HEK293 (cell line): Measurements from ENCODE around the gene SPOCK3.

Experiments used
- CTCF ChIA-PET: fragments of 350-600 bp; formaldehyde crosslinking; extraction: SDS; loops from one replicate; lab custom pipeline; 2021; ENCODE audit warnings: antibody characterized with exemption; lab: Yijun Ruan, JAX
- POLR2A ChIA-PET: fragments of 300-600 bp; formaldehyde crosslinking; extraction: SDS; loops from one replicate; lab custom pipeline; 2020; ENCODE audit warnings: antibody characterized with exemption, inconsistent platforms; lab: Yijun Ruan, JAX
- H3K27ac ChIP-seq: fragments of 200-500 bp; sonication (Bioruptor generic); 2 replicates; pipeline ENCODE4 v1.5.1; 2014; ENCODE audit warnings: low read depth, low read length, control low read depth, inconsistent platforms; ENCODE audit errors: extremely low read depth
- H3K36me3 ChIP-seq, 2 experiments: fragments of 200-500 bp in 1 of 2; sonication (Bioruptor generic) in 1 of 2; 1 replicate in 1 of 2; 2 replicates in 1 of 2; pipeline ENCODE4 v1.5.1; 2014 to 2017; ENCODE audit warnings: inconsistent platforms in 2 of 2, low read length in 2 of 2; ENCODE audit not compliant: control insufficient read depth in 2 of 2, insufficient read depth in 1 of 2
- H3K4me1 ChIP-seq: fragments of 200-500 bp; sonication (Bioruptor generic); 2 replicates; pipeline ENCODE4 v1.5.1; 2014; ENCODE audit warnings: mild to moderate bottlenecking, low read length, inconsistent platforms; ENCODE audit not compliant: control insufficient read depth, insufficient read depth
- H3K4me3 ChIP-seq: 2 replicates; pipeline ENCODE4 v1.5.1; 2011; ENCODE audit warnings: low read depth, mild to moderate bottlenecking, control low read depth, low read length, moderate library complexity
- H3K9me3 ChIP-seq: fragments of 200-500 bp; sonication (Bioruptor generic); 2 replicates; pipeline ENCODE4 v1.5.1; 2014; ENCODE audit warnings: low read depth, low read length, inconsistent platforms; ENCODE audit not compliant: control insufficient read depth, insufficient read depth
- FEZF1 ChIP-seq: fragments of 450-650 bp; formaldehyde crosslinking; IDR thresholded peaks from 2 replicates; pipeline ENCODE4 v1.5.1; 2016; ENCODE audit warnings: missing biosample characterization, missing genetic modification characterization
- HOXC10 ChIP-seq: sonication (generic); formaldehyde crosslinking; IDR thresholded peaks from 2 replicates; pipeline ENCODE4 v1.8.1; 2023; ENCODE audit warnings: mild to moderate bottlenecking, missing genetic modification reagents
- HOXD13 ChIP-seq: sonication (generic); formaldehyde crosslinking; IDR thresholded peaks from 2 replicates; pipeline ENCODE4 v1.8.0; 2022; ENCODE audit warnings: missing genetic modification reagents, borderline replicate concordance
- KLF7 ChIP-seq: fragments of 450-650 bp; formaldehyde crosslinking; IDR thresholded peaks from 2 replicates; pipeline ENCODE4 v1.5.1; 2016; ENCODE audit warnings: missing biosample characterization, missing genetic modification characterization, borderline replicate concordance
- KLF8 ChIP-seq: fragments of 450-650 bp; formaldehyde crosslinking; IDR thresholded peaks from 2 replicates; pipeline ENCODE4 v1.5.1; 2016; ENCODE audit warnings: missing biosample characterization, missing genetic modification characterization
- OVOL3 ChIP-seq: fragments of 450-650 bp; formaldehyde crosslinking; IDR thresholded peaks from 2 replicates; pipeline ENCODE4 v1.5.1; 2016; ENCODE audit warnings: missing biosample characterization, missing genetic modification characterization
- REPIN1 ChIP-seq: fragments of 450-650 bp; formaldehyde crosslinking; IDR thresholded peaks from 2 replicates; pipeline ENCODE4 v1.5.1; 2017; ENCODE audit warnings: missing biosample characterization, missing genetic modification characterization, low read depth
- SCRT2 ChIP-seq: fragments of 450-650 bp; formaldehyde crosslinking; IDR thresholded peaks from 2 replicates; pipeline ENCODE4 v1.5.1; 2016; ENCODE audit warnings: missing biosample characterization, missing genetic modification characterization
- ZBTB1 ChIP-seq: fragments of 450-650 bp; formaldehyde crosslinking; IDR thresholded peaks from 2 replicates; pipeline ENCODE4 v1.5.1; 2016; ENCODE audit warnings: missing biosample characterization, missing genetic modification characterization
- ZBTB7A ChIP-seq: fragments of 450-650 bp; formaldehyde crosslinking; IDR thresholded peaks from 2 replicates; pipeline ENCODE4 v1.5.1; 2016; ENCODE audit warnings: low read depth, missing biosample characterization, missing genetic modification characterization
- ZBTB8A ChIP-seq: fragments of 450-650 bp; formaldehyde crosslinking; IDR thresholded peaks from 2 replicates; pipeline ENCODE4 v1.5.1; 2016; ENCODE audit warnings: missing biosample characterization, missing genetic modification characterization
- ZFHX2 ChIP-seq: fragments of 450-650 bp; formaldehyde crosslinking; conservative IDR thresholded peaks from 2 replicates; pipeline ENCODE4 v1.5.1; 2016; ENCODE audit warnings: missing biosample characterization, missing genetic modification characterization
- ZFP3 ChIP-seq: fragments of 450-650 bp; formaldehyde crosslinking; IDR thresholded peaks from 2 replicates; pipeline ENCODE4 v1.5.1; 2016; ENCODE audit warnings: low read depth, missing biosample characterization, missing genetic modification characterization
- ZNF16 ChIP-seq: fragments of 450-650 bp; formaldehyde crosslinking; IDR thresholded peaks from 2 replicates; pipeline ENCODE4 v1.5.1; 2016; ENCODE audit warnings: low read depth, missing biosample characterization, missing genetic modification characterization
- ZNF169 ChIP-seq: fragments of 450-650 bp; formaldehyde crosslinking; IDR thresholded peaks from 2 replicates; pipeline ENCODE4 v1.5.1; 2016; ENCODE audit warnings: missing biosample characterization, missing genetic modification characterization
- ZNF184 ChIP-seq: fragments of 450-650 bp; IDR thresholded peaks from 2 replicates; pipeline ENCODE4 v1.5.1; 2018; ENCODE audit warnings: missing biosample characterization, mild to moderate bottlenecking, missing genetic modification characterization
- ZNF292 ChIP-seq: fragments of 450-650 bp; formaldehyde crosslinking; IDR thresholded peaks from 2 replicates; pipeline ENCODE4 v1.5.1; 2016; ENCODE audit warnings: low read depth, missing biosample characterization, missing genetic modification characterization, borderline replicate concordance
- ZNF311 ChIP-seq: fragments of 450-650 bp; formaldehyde crosslinking; IDR thresholded peaks from 2 replicates; pipeline ENCODE4 v1.5.1; 2017; ENCODE audit warnings: missing biosample characterization, missing genetic modification characterization, borderline replicate concordance
- ZNF404 ChIP-seq: fragments of 450-650 bp; formaldehyde crosslinking; IDR thresholded peaks from 2 replicates; pipeline ENCODE4 v1.5.1; 2017; ENCODE audit warnings: missing biosample characterization, missing genetic modification characterization
- ZNF426 ChIP-seq: fragments of 450-650 bp; formaldehyde crosslinking; IDR thresholded peaks from 2 replicates; pipeline ENCODE4 v1.5.1; 2017; ENCODE audit warnings: missing biosample characterization, missing genetic modification characterization, mild to moderate bottlenecking, inconsistent platforms, moderate library complexity
- ZNF501 ChIP-seq: fragments of 450-650 bp; formaldehyde crosslinking; IDR thresholded peaks from 2 replicates; pipeline ENCODE4 v1.5.1; 2016; ENCODE audit warnings: missing biosample characterization, missing genetic modification characterization
- ZNF521 ChIP-seq: fragments of 450-650 bp; formaldehyde crosslinking; IDR thresholded peaks from 2 replicates; pipeline ENCODE4 v1.5.1; 2017; ENCODE audit warnings: missing biosample characterization, mild to moderate bottlenecking, missing genetic modification characterization
- ZNF529 ChIP-seq: fragments of 450-650 bp; formaldehyde crosslinking; IDR thresholded peaks from 2 replicates; pipeline ENCODE4 v1.5.1; 2017; ENCODE audit warnings: missing genetic modification characterization, missing biosample characterization; ENCODE audit not compliant: insufficient replicate concordance
- ZNF530 ChIP-seq: fragments of 450-650 bp; formaldehyde crosslinking; IDR thresholded peaks from 2 replicates; pipeline ENCODE4 v1.5.1; 2016; ENCODE audit warnings: low read depth, missing biosample characterization, missing genetic modification characterization
- ZNF560 ChIP-seq: fragments of 450-650 bp; formaldehyde crosslinking; IDR thresholded peaks from 2 replicates; pipeline ENCODE4 v1.5.1; 2017; ENCODE audit warnings: missing biosample characterization, missing genetic modification characterization, borderline replicate concordance
- ZNF626 ChIP-seq: fragments of 450-650 bp; sonication (Bioruptor Pico); formaldehyde crosslinking; IDR thresholded peaks from 2 replicates; pipeline ENCODE4 v1.5.1; 2018; ENCODE audit warnings: missing biosample characterization, missing genetic modification characterization, inconsistent platforms
- ZNF654 ChIP-seq: fragments of 450-650 bp; formaldehyde crosslinking; IDR thresholded peaks from 2 replicates; pipeline ENCODE4 v1.5.1; 2016; ENCODE audit warnings: low read depth, missing biosample characterization, missing genetic modification characterization
- ZNF777 ChIP-seq: fragments of 450-650 bp; formaldehyde crosslinking; IDR thresholded peaks from 2 replicates; pipeline ENCODE4 v1.5.1; 2017; ENCODE audit warnings: missing biosample characterization, missing genetic modification characterization, borderline replicate concordance
- TF ChIP-seq, protein P1 (sequence below): fragments of 450-650 bp; formaldehyde crosslinking; optimal IDR thresholded peaks from 2 replicates; pipeline ENCODE3; 2016; ENCODE audit warnings: missing biosample characterization, mild to moderate bottlenecking, missing genetic modification characterization
- TF ChIP-seq, protein P2 (sequence below): fragments of 450-650 bp; formaldehyde crosslinking; IDR thresholded peaks from 2 replicates; pipeline ENCODE4 v1.5.1; 2016; ENCODE audit warnings: missing biosample characterization, missing genetic modification characterization, borderline replicate concordance
- TF ChIP-seq, protein P3 (sequence below): fragments of 450-650 bp; formaldehyde crosslinking; IDR thresholded peaks from 2 replicates; pipeline ENCODE4 v1.5.1; 2016; ENCODE audit warnings: missing biosample characterization, missing genetic modification characterization
- TF ChIP-seq, protein P4 (sequence below): fragments of 450-650 bp; formaldehyde crosslinking; IDR thresholded peaks from 2 replicates; pipeline ENCODE4 v1.5.1; 2017; ENCODE audit warnings: missing biosample characterization, missing genetic modification characterization
- TF ChIP-seq, protein P5 (sequence below): fragments of 450-650 bp; formaldehyde crosslinking; IDR thresholded peaks from 2 replicates; pipeline ENCODE4 v1.5.1; 2016; ENCODE audit warnings: missing biosample characterization, missing genetic modification characterization

SPOCK3 gene

DNA sequence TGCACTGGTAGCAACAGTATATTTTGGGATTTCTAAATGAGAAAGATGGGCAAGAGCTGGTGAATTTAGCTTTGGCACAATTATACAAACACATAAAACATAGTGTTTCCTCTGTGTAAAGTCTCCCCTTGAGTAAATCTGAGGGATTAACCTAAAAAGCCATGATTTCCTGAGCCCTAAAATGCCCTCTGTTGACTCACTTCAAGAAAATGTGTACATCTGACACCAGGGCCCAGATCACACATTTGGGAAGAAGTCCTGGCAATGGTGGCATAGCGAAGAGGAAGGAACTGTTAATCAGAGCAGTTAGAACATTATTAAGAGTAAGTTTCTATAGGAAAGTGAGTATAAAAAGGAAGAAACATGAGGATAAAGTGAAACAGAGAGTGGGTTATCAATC, 338.5 kb downstream of the SPOCK3 start:
- CTCF ChIA-PET, result interaction anchor here (0.6 kb wide), 1 partner anchor 394 kb away, joined by 3 read pairs; no protein-coding TSS in a partner anchor

DNA sequence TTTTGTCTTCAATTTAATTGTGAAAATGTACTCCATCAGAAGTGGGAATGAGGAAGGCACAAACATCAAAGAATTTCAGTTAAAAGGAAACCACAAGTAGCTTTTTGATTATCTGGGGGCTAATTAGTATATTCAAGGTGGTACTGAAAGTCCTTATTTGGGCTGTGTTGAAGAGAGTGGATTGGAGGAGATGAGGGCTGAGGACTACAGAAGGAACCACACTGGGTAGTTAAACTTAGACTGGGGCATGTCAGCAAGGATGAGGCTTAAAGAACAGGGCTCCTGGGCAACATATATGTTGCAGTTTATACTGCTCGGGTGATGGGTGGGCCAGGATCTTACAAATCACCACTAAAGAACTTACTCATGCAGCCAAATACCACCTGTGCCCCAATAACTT, 346.8 kb downstream of the SPOCK3 start:
- Histone ChIP-seq H3K4me1 (no peaks in the 10 kb centered on the region), H3K36me3 (no peaks in the 10 kb centered on the region), H3K27ac (no peak overlapping the region), H3K9me3 (no peaks in the 10 kb centered on the region), H3K4me3 (no peak overlapping the region)
- CTCF ChIA-PET, result no interaction called here
- no peak for TF ChIP-seq OVOL3
- TF ChIP-seq, protein P1, sequence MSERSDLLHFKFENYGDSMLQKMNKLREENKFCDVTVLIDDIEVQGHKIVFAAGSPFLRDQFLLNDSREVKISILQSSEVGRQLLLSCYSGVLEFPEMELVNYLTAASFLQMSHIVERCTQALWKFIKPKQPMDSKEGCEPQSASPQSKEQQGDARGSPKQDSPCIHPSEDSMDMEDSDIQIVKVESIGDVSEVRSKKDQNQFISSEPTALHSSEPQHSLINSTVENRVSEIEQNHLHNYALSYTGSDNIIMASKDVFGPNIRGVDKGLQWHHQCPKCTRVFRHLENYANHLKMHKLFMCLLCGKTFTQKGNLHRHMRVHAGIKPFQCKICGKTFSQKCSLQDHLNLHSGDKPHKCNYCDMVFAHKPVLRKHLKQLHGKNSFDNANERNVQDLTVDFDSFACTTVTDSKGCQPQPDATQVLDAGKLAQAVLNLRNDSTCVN, result no peak
- TF ChIP-seq ZNF654 (tag by site-specific recombination), result no peak
- TF ChIP-seq ZNF626 (tag by site-specific recombination), result no peak
- TF ChIP-seq HOXC10 (CRISPR knock-in tag), result no peak
- TF ChIP-seq ZNF169 (tag by site-specific recombination), result no peak
- TF ChIP-seq, protein P2, sequence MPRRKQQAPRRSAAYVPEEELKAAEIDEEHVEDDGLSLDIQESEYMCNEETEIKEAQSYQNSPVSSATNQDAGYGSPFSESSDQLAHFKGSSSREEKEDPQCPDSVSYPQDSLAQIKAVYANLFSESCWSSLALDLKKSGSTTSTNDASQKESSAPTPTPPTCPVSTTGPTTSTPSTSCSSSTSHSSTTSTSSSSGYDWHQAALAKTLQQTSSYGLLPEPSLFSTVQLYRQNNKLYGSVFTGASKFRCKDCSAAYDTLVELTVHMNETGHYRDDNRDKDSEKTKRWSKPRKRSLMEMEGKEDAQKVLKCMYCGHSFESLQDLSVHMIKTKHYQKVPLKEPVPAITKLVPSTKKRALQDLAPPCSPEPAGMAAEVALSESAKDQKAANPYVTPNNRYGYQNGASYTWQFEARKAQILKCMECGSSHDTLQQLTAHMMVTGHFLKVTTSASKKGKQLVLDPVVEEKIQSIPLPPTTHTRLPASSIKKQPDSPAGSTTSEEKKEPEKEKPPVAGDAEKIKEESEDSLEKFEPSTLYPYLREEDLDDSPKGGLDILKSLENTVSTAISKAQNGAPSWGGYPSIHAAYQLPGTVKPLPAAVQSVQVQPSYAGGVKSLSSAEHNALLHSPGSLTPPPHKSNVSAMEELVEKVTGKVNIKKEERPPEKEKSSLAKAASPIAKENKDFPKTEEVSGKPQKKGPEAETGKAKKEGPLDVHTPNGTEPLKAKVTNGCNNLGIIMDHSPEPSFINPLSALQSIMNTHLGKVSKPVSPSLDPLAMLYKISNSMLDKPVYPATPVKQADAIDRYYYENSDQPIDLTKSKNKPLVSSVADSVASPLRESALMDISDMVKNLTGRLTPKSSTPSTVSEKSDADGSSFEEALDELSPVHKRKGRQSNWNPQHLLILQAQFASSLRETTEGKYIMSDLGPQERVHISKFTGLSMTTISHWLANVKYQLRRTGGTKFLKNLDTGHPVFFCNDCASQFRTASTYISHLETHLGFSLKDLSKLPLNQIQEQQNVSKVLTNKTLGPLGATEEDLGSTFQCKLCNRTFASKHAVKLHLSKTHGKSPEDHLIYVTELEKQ (tag by site-specific recombination), result no peak
- TF ChIP-seq FEZF1 (tag by site-specific recombination), result no peak
- TF ChIP-seq ZFHX2 (tag by site-specific recombination), result no peak
- no peak for TF ChIP-seq ZNF521 (tag by site-specific recombination)
- TF ChIP-seq, protein P3, sequence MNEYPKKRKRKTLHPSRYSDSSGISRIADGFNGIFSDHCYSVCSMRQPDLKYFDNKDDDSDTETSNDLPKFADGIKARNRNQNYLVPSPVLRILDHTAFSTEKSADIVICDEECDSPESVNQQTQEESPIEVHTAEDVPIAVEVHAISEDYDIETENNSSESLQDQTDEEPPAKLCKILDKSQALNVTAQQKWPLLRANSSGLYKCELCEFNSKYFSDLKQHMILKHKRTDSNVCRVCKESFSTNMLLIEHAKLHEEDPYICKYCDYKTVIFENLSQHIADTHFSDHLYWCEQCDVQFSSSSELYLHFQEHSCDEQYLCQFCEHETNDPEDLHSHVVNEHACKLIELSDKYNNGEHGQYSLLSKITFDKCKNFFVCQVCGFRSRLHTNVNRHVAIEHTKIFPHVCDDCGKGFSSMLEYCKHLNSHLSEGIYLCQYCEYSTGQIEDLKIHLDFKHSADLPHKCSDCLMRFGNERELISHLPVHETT, result no peak
- no peak for TF ChIP-seq ZFP3
- TF ChIP-seq, protein P4, sequence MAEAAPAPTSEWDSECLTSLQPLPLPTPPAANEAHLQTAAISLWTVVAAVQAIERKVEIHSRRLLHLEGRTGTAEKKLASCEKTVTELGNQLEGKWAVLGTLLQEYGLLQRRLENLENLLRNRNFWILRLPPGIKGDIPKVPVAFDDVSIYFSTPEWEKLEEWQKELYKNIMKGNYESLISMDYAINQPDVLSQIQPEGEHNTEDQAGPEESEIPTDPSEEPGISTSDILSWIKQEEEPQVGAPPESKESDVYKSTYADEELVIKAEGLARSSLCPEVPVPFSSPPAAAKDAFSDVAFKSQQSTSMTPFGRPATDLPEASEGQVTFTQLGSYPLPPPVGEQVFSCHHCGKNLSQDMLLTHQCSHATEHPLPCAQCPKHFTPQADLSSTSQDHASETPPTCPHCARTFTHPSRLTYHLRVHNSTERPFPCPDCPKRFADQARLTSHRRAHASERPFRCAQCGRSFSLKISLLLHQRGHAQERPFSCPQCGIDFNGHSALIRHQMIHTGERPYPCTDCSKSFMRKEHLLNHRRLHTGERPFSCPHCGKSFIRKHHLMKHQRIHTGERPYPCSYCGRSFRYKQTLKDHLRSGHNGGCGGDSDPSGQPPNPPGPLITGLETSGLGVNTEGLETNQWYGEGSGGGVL (tag by site-specific recombination), result no peak
- no peak for TF ChIP-seq ZNF530 (tag by site-specific recombination)
- no peak for TF ChIP-seq ZBTB7A
- no peak for TF ChIP-seq ZNF777
- TF ChIP-seq, all 188 proteins: peak for 0
- POLR2A ChIA-PET, result no interaction called here

More for the DNA sequence above, 338.5 kb downstream of the SPOCK3 start:
- Histone ChIP-seq H3K36me3 (no peaks in the 10 kb centered on the region), H3K4me1 (no peaks in the 10 kb centered on the region), H3K4me3 (no peak overlapping the region), H3K27ac (no peak overlapping the region), H3K9me3 (no peaks in the 10 kb centered on the region)
- no peak for TF ChIP-seq ZBTB1 (tag by site-specific recombination)
- TF ChIP-seq ZBTB8A, result no peak
- TF ChIP-seq ZNF404 (tag by site-specific recombination), result no peak
- TF ChIP-seq ZNF560 (tag by site-specific recombination), result no peak
- no peak for TF ChIP-seq ZBTB7A
- no peak for TF ChIP-seq KLF7 (tag by site-specific recombination)
- TF ChIP-seq, protein P5, sequence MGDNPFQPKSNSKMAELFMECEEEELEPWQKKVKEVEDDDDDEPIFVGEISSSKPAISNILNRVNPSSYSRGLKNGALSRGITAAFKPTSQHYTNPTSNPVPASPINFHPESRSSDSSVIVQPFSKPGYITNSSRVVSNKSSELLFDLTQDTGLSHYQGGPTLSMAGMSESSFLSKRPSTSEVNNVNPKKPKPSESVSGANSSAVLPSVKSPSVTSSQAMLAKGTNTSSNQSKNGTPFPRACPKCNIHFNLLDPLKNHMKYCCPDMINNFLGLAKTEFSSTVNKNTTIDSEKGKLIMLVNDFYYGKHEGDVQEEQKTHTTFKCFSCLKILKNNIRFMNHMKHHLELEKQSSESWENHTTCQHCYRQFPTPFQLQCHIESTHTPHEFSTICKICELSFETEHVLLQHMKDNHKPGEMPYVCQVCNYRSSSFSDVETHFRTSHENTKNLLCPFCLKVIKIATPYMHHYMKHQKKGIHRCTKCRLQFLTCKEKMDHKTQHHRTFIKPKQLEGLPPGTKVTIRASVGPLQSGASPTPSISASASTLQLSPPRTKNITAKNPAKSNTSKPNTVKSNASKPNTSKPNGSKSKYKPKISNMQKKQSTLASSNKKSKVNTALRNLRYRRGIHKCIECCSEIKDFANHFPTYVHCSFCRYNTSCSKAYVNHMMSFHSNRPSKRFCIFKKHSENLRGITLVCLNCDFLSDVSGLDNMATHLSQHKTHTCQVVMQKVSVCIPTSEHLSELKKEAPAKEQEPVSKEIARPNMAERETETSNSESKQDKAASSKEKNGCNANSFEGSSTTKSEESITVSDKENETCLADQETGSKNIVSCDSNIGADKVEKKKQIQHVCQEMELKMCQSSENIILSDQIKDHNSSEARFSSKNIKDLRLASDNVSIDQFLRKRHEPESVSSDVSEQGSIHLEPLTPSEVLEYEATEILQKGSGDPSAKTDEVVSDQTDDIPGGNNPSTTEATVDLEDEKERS, result no peak
- no peak for TF ChIP-seq REPIN1
- no peak for TF ChIP-seq ZNF529 (tag by site-specific recombination)
- TF ChIP-seq ZNF311 (tag by site-specific recombination), result no peak
- no peak for TF ChIP-seq SCRT2
- no peak for TF ChIP-seq ZNF501 (tag by site-specific recombination)
- TF ChIP-seq ZNF426 (tag by site-specific recombination), result no peak
- TF ChIP-seq ZNF292 (tag by site-specific recombination), result no peak
- TF ChIP-seq KLF8 (tag by site-specific recombination), result no peak
- no peak for TF ChIP-seq ZNF184 (tag by site-specific recombination)
- TF ChIP-seq HOXD13 (CRISPR knock-in tag), result no peak
- no peak for TF ChIP-seq ZNF16 (tag by site-specific recombination)
- POLR2A ChIA-PET, result no interaction called here
